AG09319 (cell line): ENCODE results near the gene CCDC116.
"Not testable (repeated sequence)": the region's sequence is repeated elsewhere in the genome, so short reads cannot be mapped to it uniquely, and the experiment has no call there.

ENCODE experiments used
- DNase-seq: peaks from one replicate; pipeline ENCODE4 v3.0.0-alpha.2; 2010; ENCODE audit warnings: low read depth; ENCODE audit errors: extremely low read depth
- CTCF ChIP-seq: IDR thresholded peaks from 2 replicates; pipeline ENCODE4 v1.5.1; 2011; ENCODE audit warnings: low read depth, mild to moderate bottlenecking, inconsistent platforms, low read length, moderate library complexity

The CCDC116 gene

DNA sequence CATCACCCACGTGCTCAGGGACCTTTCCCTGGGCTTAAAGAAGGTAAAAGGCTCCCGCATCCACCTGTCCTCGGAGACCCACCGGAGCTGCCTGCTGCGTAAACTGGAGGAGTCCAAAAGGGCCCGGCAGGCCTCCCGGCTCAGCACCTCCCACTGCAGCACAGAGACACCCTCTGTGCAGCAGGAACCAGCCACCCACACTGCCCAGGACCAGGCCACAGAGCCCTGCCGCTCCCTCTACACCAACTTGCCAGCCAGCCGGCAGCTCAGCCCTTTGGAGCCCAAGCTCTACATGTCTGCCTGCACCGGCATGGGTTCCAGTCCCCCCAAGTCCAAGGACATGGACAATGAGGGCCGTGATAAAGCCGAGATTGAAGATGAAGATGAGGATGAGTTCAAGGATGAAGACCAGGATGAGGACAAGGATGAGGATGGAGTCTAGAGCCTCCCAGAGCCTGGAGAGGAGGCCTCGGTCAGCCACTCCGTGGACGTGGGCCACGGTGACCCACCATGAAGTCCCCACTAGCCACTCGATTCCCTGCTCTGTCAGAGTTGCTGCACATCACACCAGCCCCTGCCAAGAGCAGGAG is 4.2 kb downstream of the CCDC116 start:
- TF ChIP-seq CTCF, result no peak
- DNase-seq, result no peak

DNA sequence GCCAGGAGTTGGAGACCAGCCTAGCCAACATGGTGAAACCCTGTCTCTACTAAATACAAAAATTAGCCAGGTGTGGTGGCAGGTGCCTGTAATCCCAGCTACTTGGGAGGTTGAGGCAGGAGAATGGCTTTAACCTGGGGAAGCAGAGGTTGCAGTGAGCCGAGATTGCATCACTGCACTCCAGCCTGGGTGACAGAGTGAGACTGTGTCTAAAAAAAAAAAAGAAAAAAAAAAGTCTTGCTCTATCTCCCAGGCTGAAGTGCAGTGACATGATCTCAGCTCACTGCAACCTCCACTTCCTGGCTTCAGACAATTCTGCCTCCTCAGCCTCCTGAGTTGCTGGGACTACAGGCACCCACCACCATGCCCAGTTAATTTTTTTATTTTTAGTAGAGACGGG is 4.9 kb downstream of the CCDC116 start:
- not testable (repeated sequence) for DNase-seq

- no peak for TF ChIP-seq CTCF
- no peak for DNase-seq
Measured at GRCh38 chr22:21639359-21639758, 6.8 kb downstream of the CCDC116 start.

- DNase-seq, result no peak
- no peak for TF ChIP-seq CTCF
Measured at GRCh38 chr22:21640810-21641209, 8.2 kb downstream of the CCDC116 start.

- peak; percentile 60 for TF ChIP-seq CTCF
- no peak for DNase-seq
Measured at GRCh38 chr22:21641417-21641788, 8.8 kb downstream of the CCDC116 start.

- TF ChIP-seq CTCF, result no peak
Measured at GRCh38 chr22:21641789-21642583, 9.4 kb downstream of the CCDC116 start, which contains the start of gene SDF2L1. Gene SDF2L1, plus strand, starts transcription at chr22:21642302. Its CDS starts 35 bp downstream, at chr22:21642337.

DNA sequence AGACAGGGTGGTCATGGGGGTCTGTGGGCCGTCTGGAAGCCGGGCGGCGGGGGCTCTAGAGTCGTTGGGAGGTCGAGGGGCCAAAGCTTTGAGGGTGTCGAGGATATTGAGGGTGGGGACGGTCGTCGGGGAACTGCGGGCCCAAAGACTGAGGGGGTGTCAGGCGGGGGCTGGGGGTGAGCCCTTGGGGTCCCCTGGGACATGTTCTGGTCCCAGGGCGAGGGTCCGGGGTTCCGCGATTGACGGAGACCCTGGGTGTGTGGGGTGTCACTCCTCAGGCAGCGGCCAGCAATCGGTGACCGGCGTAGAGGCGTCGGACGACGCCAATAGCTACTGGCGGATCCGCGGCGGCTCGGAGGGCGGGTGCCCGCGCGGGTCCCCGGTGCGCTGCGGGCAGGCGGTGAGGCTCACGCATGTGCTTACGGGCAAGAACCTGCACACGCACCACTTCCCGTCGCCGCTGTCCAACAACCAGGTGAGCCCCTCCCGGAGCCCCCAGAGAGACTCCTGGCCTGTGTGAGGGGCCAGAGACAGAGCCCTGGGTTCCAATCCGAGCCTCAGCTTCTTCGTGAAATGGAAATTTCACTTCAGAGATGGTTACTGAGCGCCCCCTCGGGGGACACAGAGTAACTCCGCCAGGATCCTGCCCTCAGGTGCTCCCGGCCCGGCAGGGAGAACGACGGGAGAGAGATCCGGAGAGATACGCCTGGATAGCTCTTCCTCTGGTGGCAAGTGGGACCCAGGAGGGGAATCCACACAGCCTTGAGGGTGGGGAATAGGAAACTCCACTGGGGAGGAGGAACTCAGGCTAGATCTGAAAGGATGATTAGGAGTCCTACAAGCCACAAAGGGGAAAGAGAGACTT is 10.3 kb downstream of the CCDC116 start:
- DNase-seq, result no peak
- peak; percentile 58 for TF ChIP-seq CTCF

More at GRCh38 chr22:21641789-21642583, 9.4 kb downstream of the CCDC116 start, which contains the start of gene SDF2L1:
- DNase-seq, result peak; percentile 97
